Tibial nerve (tissue), 4 donors: Measurements from ENCODE around the gene UGT1A8. TPM values are rescaled to one million over a fixed set of nuclear protein-coding genes. Genes with fewer than 3 reads are reported as not detected.

Source experiments
- DNase-seq, 2 donors: peaks; one replicate each; pipeline ENCODE4 v3.0.0-alpha.2; 2019; ENCODE audit warnings: low spot score in 2 of 2
- H3K27ac ChIP-seq, 4 donors: fragments of 200-600 bp; sonication (generic) in 3 of 4; one replicate each; pipeline ENCODE4 v1.5.1; 2017 to 2019; ENCODE audit warnings: mild to moderate bottlenecking in 1 of 4
- H3K27me3 ChIP-seq, 2 donors: fragments of 200-600 bp; sonication (generic) in 1 of 2; one replicate each; pipeline versions ENCODE4 v1.5.1 to v1.6.0; 2017 to 2019
- H3K36me3 ChIP-seq, 3 donors: fragments of 200-600 bp; sonication (generic); one replicate each; pipeline ENCODE4 v1.5.1; 2018 to 2019
- H3K4me1 ChIP-seq, 4 donors: fragments of 200-600 bp; sonication (generic) in 3 of 4; one replicate each; pipeline ENCODE4 v1.5.1; 2017 to 2019
- H3K4me3 ChIP-seq, 4 donors: fragments of 200-600 bp; sonication (generic) in 3 of 4; one replicate each; pipeline ENCODE4 v1.5.1; 2017 to 2019; ENCODE audit warnings: mild to moderate bottlenecking in 1 of 4, moderate library complexity in 1 of 4
- H3K9me3 ChIP-seq, 4 donors: fragments of 200-600 bp; sonication (generic) in 3 of 4; one replicate each; pipeline ENCODE4 v1.5.1; 2017 to 2019
- EP300 ChIP-seq, 2 donors: sonication (generic); formaldehyde crosslinking; IDR thresholded peaks; one replicate each; pipeline ENCODE4 v1.6.1; 2017; ENCODE audit warnings: antibody characterized with exemption in 2 of 2, mild to moderate bottlenecking in 1 of 2
- POLR2A ChIP-seq, 2 donors: fragments of 450-650 bp; IDR thresholded peaks; one replicate each; pipeline ENCODE4 v1.6.1; 2017; ENCODE audit warnings: antibody characterized with exemption in 2 of 2, mild to moderate bottlenecking in 2 of 2, moderate library complexity in 2 of 2
- WGBS, 2 donors: methylation state at CpG; one replicate each; pipeline ENCODE4 v1.1.5; 2018; 5-methylcytosine and 5-hydroxymethylcytosine counted together
- total RNA-seq, 4 donors: library from RNA; depleted of rRNA; stranded (reverse); fragments of >200 nt; gene quantifications; one replicate each; pipeline ENCODE4 v1.1.0, GENCODE V29; 2016
- TF ChIP-seq, protein P1 (sequence below), 5 experiments: fragments of 200-600 bp in 3 of 5; fragments of 450-650 bp in 2 of 5; sonication (generic) in 3 of 5; IDR thresholded peaks; one replicate each; pipeline ENCODE4 v1.5.1; 2016 to 2019; ENCODE audit warnings: antibody characterized with exemption in 5 of 5, mild to moderate bottlenecking in 3 of 5, moderate library complexity in 2 of 5

The UGT1A8 gene
- total RNA-seq, 4 donors from 2014 or later, result not detected

DNA sequence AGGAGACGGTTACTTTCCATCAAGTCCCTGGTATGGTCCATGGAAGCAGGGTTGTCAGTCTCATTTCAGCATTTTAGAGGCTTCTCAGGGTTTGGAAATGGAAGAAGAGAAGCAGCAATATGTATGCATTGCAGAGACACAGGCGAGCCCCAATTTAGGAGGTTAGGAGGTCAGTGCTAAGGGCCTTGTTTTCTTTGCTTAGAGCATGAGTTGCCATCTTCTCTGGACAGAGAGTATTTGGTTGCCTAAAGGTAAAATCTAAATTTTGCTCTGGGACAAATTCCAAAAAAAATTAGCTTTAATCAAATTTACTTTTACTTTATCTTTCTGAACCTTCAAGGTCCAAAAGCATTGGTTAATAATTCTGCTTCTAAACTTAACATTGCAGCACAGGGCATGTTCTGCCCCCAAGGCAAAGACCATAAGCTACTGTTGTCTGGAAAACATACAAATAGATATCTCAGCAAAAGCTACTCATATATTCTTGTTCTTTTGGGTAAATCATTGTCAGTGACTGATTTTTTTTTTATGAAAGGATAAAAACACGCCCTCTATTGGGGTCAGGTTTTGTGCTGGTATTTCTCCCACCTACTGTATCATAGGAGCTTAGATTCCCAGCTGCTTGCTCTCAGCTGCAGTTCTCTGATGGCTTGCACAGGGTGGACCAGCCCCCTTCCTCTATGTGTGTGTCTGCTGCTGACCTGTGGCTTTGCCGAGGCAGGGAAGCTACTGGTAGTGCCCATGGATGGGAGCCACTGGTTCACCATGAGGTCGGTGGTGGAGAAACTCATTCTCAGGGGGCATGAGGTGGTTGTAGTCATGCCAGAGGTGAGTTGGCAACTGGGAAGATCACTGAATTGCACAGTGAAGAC is 54.1 kb downstream of the UGT1A8 start, which contains the start of gene UGT1A9:
Gene UGT1A9, plus strand, starts transcription at position 609 of the 872 bp plus-strand sequence. Its CDS starts 37 bp downstream, at position 646.
- Histone ChIP-seq H3K27me3 (no peaks in the 10 kb centered on the region), H3K4me3 (no peak within 1 kb of the TSS), H3K36me3 (no peaks in the 10 kb centered on the region), H3K9me3 (peaks cover 0 to 7% (median 0%) of the 10 kb centered on the region in 4 donors), H3K27ac (no peak within 1 kb of the TSS), H3K4me1 (no peaks in the 10 kb centered on the region)
- WGBS, 2 donors, result 81 to 88% methylated on average over 5 of the region's 5 CpGs
- TF ChIP-seq POLR2A (IDR thresholded peaks at IDR 0.05) (no peak), EP300 (IDR thresholded peaks at IDR 0.05) (no peak)
- TF ChIP-seq, protein P1, sequence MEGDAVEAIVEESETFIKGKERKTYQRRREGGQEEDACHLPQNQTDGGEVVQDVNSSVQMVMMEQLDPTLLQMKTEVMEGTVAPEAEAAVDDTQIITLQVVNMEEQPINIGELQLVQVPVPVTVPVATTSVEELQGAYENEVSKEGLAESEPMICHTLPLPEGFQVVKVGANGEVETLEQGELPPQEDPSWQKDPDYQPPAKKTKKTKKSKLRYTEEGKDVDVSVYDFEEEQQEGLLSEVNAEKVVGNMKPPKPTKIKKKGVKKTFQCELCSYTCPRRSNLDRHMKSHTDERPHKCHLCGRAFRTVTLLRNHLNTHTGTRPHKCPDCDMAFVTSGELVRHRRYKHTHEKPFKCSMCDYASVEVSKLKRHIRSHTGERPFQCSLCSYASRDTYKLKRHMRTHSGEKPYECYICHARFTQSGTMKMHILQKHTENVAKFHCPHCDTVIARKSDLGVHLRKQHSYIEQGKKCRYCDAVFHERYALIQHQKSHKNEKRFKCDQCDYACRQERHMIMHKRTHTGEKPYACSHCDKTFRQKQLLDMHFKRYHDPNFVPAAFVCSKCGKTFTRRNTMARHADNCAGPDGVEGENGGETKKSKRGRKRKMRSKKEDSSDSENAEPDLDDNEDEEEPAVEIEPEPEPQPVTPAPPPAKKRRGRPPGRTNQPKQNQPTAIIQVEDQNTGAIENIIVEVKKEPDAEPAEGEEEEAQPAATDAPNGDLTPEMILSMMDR (IDR thresholded peaks at IDR 0.05), result no peak
- no peak for DNase-seq

GRCh38 chr2:233672886-233673285 is 55.5 kb downstream of the UGT1A8 start:
- DNase-seq, result no peak
- Histone ChIP-seq H3K4me1 (no peaks in the 10 kb centered on the region), H3K27me3 (no peaks in the 10 kb centered on the region), H3K27ac (no peak overlapping the region), H3K36me3 (no peaks in the 10 kb centered on the region), H3K4me3 (no peak overlapping the region), H3K9me3 (peaks cover 0 to 4% (median 0%) of the 10 kb centered on the region in 4 donors)
- 75 to 95% methylated on average over 3 of the region's 3 CpGs for WGBS, 2 donors
- TF ChIP-seq, protein P1 (IDR thresholded peaks at IDR 0.05), result no peak
- no peak for TF ChIP-seq POLR2A (IDR thresholded peaks at IDR 0.05)

DNA sequence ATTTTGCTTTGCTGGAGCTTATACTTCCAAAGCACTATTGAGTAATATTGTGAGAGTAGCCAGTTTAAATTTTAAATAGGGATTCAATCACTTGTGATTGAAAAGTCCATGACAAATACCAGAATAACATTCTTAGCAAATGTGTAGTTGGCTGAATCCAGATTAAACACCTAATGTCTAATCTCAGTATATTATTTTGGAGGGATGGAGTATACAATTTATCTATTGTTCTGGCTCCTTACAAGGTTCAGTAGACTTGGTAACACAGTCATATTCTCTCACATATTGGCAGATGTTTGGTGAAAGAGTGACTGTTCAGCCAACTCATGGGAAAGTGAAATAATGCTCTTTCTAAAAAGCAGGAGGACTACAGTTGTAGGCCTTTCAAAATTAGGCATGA is 56.5 kb downstream of the UGT1A8 start:
- Histone ChIP-seq H3K4me1 (no peaks in the 10 kb centered on the region), H3K27me3 (no peaks in the 10 kb centered on the region), H3K4me3 (no peak overlapping the region), H3K36me3 (no peaks in the 10 kb centered on the region), H3K27ac (no peak overlapping the region), H3K9me3 (no peaks in the 10 kb centered on the region)
- no peak for DNase-seq
- TF ChIP-seq, protein P1 (IDR thresholded peaks at IDR 0.05), result no peak
- TF ChIP-seq EP300 (IDR thresholded peaks at IDR 0.05) (no peak), POLR2A (IDR thresholded peaks at IDR 0.05) (no peak)

GRCh38 chr2:233674314-233674713 is 56.9 kb downstream of the UGT1A8 start:
- Histone ChIP-seq H3K27ac (no peak overlapping the region), H3K9me3 (no peaks in the 10 kb centered on the region), H3K4me1 (no peaks in the 10 kb centered on the region), H3K4me3 (no peak overlapping the region), H3K27me3 (no peaks in the 10 kb centered on the region), H3K36me3 (no peaks in the 10 kb centered on the region)
- 38 to 63% methylated on average over 1 of the region's 1 CpG for WGBS, 2 donors
- TF ChIP-seq POLR2A (IDR thresholded peaks at IDR 0.05) (no peak), EP300 (IDR thresholded peaks at IDR 0.05) (no peak)
- TF ChIP-seq, protein P1 (IDR thresholded peaks at IDR 0.05), result no peak
- no peak for DNase-seq

DNA sequence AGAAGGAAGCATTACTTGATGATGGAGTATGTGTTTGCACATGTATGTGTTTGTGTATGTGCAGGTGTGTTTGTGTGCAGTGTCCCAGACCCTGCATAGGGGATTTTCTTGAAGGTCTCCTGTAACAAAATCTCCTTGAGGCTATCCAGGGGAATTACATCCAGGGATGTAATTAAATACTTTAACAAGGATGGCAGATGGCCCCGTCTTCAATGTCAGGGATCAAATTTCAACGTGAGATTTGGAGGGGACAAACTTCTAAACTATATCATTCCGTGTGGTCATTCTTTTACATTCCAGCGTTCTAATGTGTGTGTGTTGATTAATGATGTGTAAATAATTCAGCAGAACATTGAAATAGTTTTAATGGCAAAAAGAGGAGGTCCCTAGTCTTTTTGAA is 57.6 kb downstream of the UGT1A8 start:
- no peak for DNase-seq
- no peaks in the 10 kb centered on the region for H3K27me3 ChIP-seq
- H3K36me3 ChIP-seq, result no peaks in the 10 kb centered on the region
- no peaks in the 10 kb centered on the region for H3K4me1 ChIP-seq
- H3K9me3 ChIP-seq, result no peaks in the 10 kb centered on the region
- no peak overlapping the region for H3K4me3 ChIP-seq
- no peak for TF ChIP-seq EP300 (IDR thresholded peaks at IDR 0.05)
- 41 to 47% methylated on average over 4 of the region's 4 CpGs for WGBS, 2 donors
- H3K27ac ChIP-seq, result no peak overlapping the region
